Upper lobe of right lung (tissue), 1 donor: ENCODE measurements around the gene THSD4. TPM values are rescaled to one million over a fixed set of nuclear protein-coding genes. Genes with fewer than 3 reads are reported as not detected.

Experiments
- ATAC-seq: fragments of 200-7000 bp; cut with Tn5 transposase; one replicate; pipeline ENCODE4 v1.9.1; 2020; ENCODE audit warnings: mild to moderate bottlenecking, moderate library complexity
- DNase-seq: peaks from one replicate; pipeline ENCODE4 v3.0.0-alpha.2; 2020
- H3K27ac ChIP-seq: fragments of 200-600 bp; one replicate; pipeline ENCODE4 v1.8.0; 2022
- H3K27me3 ChIP-seq: fragments of 200-600 bp; one replicate; pipeline ENCODE4 v1.8.0; 2022; ENCODE audit warnings: mild to moderate bottlenecking
- H3K36me3 ChIP-seq: fragments of 200-600 bp; one replicate; pipeline ENCODE4 v1.8.0; 2022
- H3K4me1 ChIP-seq: fragments of 200-600 bp; one replicate; pipeline ENCODE4 v1.8.0; 2022
- H3K4me3 ChIP-seq: fragments of 200-600 bp; one replicate; pipeline ENCODE4 v1.8.0; 2022; ENCODE audit warnings: mild to moderate bottlenecking
- H3K9me3 ChIP-seq: fragments of 200-600 bp; one replicate; pipeline ENCODE4 v1.8.0; 2022
- intact Hi-C: fragments of 100-400 bp; cut with DNase I; formaldehyde crosslinking; loops from one replicate; pipeline ENCODE4 v1.11.0; 2022
- total RNA-seq: library from RNA; stranded (reverse); fragmentation: NEBNext Ultra II Directional; extraction: Animal tissue kit (Norgen Biotek cat#: 25700); gene quantifications from one replicate; pipeline ENCODE4 v1.2.1, GENCODE V29; 2021
- TF ChIP-seq, protein P1 (sequence below): fragments of 200-600 bp; IDR thresholded peaks from one replicate; pipeline ENCODE4 v1.8.0; 2022; ENCODE audit warnings: antibody characterized with exemption
- donor health status: DM: no; HTN: yes; CAD: no; lungs with severe emphysema.

THSD4 gene
- total RNA-seq, 1 donor from 2014 or later, result 25.6 TPM

DNA sequence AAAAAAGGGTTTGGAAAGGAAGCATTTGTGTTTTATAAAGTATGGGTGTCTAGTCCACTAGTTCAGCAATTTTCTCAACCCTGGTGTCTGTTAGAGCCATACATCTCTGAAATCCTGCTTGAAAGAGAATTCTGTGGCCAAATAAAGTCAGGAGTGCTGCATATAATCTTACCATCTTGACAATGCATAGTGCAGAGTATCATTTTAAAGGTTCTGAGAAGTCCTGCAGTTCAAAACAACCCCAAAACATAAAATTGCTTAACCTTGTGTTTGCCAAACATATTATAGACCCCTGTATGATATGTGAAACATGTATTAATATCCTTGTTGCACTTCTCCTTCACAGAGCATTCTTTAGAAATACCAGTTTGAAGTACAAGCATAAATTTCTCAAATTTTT lies 191.3 kb downstream of the THSD4 start:
- no peak for ATAC-seq
- Histone ChIP-seq H3K27me3 (no peaks in the 10 kb centered on the region), H3K4me1 (no peaks in the 10 kb centered on the region), H3K36me3 (no peaks in the 10 kb centered on the region), H3K4me3 (no peak overlapping the region), H3K9me3 (no peaks in the 10 kb centered on the region), H3K27ac (no peak overlapping the region)
- TF ChIP-seq, protein P1, sequence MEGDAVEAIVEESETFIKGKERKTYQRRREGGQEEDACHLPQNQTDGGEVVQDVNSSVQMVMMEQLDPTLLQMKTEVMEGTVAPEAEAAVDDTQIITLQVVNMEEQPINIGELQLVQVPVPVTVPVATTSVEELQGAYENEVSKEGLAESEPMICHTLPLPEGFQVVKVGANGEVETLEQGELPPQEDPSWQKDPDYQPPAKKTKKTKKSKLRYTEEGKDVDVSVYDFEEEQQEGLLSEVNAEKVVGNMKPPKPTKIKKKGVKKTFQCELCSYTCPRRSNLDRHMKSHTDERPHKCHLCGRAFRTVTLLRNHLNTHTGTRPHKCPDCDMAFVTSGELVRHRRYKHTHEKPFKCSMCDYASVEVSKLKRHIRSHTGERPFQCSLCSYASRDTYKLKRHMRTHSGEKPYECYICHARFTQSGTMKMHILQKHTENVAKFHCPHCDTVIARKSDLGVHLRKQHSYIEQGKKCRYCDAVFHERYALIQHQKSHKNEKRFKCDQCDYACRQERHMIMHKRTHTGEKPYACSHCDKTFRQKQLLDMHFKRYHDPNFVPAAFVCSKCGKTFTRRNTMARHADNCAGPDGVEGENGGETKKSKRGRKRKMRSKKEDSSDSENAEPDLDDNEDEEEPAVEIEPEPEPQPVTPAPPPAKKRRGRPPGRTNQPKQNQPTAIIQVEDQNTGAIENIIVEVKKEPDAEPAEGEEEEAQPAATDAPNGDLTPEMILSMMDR, result no peak
- intact Hi-C loops, result no loop called here
- no peak for DNase-seq

DNA sequence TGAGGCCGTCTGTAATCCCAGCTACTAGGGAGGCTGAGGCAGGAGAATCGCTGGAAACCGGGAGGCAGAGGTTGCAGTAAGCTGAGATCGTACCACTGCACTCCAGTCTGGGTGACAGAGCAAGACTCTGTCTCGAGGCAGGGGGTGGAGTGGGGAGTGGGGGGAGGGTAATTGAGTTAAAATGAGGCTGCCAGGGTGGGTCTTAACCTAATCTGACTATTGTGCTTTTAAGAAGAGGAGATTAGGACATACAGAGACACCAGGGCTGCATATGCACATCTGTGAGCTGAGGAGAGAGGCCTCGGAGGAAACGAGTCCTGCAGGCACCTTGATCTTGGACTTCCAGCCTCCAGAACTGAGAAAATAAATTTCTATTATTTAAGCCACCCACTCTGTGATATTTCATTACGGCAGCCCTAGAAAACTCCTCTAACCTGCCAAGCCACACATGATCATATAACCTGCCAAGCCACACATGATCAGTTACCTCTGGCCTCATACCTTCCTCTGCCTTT lies 197.0 kb downstream of the THSD4 start:
- no peaks in the 10 kb centered on the region for H3K4me1 ChIP-seq
- no peak overlapping the region for H3K27ac ChIP-seq
- TF ChIP-seq, protein P1, result no peak
- H3K36me3 ChIP-seq, result no peaks in the 10 kb centered on the region
- no peaks in the 10 kb centered on the region for H3K9me3 ChIP-seq
- intact Hi-C loops, result no loop called here
- ATAC-seq (no peak), DNase-seq (no peak)
- H3K27me3 ChIP-seq, result no peaks in the 10 kb centered on the region
- H3K4me3 ChIP-seq, result no peak overlapping the region

DNA sequence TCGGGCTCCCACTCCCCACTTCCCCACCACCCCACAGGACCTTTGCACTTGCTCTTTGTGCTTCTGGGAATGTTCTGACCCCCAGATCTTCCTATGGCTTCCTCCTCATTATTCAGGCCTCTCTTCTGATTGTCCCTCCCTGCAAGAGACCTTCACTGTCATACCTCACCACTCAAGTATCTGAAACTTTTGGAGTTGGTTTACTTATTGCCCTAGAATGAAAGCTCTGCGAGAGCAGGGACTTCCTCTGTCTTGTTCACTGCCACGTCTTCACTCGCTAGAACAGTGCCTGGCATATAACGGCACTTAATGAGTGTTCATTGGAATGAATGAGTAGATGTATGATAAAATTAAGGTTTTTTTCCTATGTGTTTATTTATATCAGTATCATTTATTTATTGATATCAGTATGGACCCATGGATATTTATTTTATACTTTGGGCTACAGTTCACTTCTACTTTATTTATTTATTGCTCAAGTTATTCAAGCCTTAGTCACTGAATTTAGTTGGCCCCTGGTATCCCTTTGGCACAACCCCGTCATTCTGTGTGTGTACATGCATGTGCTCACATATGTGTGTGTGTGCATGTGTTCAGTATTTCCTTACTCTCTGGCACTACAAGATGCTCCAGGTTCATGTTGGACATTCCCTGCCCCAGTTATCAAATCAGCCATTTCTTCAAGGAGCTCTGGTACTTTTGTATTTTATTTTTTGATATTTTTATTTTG lies 197.6 kb downstream of the THSD4 start:
- ATAC-seq (no peak), DNase-seq (no peak)
- intact Hi-C loops, result no loop called here
- H3K27me3 ChIP-seq, result no peaks in the 10 kb centered on the region
- no peak overlapping the region for H3K4me3 ChIP-seq
- no peaks in the 10 kb centered on the region for H3K36me3 ChIP-seq
- H3K27ac ChIP-seq, result no peak overlapping the region
- no peaks in the 10 kb centered on the region for H3K9me3 ChIP-seq
- no peaks in the 10 kb centered on the region for H3K4me1 ChIP-seq
- TF ChIP-seq, protein P1, result no peak

DNA sequence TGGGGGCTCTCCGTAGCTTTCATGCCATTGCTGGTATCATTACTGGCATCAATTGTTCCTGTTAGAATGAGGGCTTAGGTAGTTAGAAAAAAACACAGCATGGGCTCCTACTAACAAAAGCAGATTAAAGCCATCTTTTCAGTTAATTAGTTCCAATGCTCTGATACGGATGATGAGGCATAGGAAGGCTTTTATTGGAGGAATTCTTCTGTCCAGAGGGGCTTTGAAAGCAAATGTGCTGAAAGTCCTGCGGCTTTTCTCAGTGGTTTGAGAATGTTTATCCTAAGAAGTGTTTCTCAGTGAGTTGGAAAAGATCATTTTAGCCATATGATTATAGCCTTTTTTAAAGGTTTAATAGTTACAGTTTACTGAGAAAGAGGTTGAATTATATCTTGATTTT lies 198.5 kb downstream of the THSD4 start:
- DNase-seq (no peak), ATAC-seq (no peak)
- H3K4me3 ChIP-seq, result no peak overlapping the region
- no peaks in the 10 kb centered on the region for H3K9me3 ChIP-seq
- no peaks in the 10 kb centered on the region for H3K36me3 ChIP-seq
- no peaks in the 10 kb centered on the region for H3K4me1 ChIP-seq
- no peak overlapping the region for H3K27ac ChIP-seq
- TF ChIP-seq, protein P1, result no peak
- intact Hi-C loops, result no loop called here
- H3K27me3 ChIP-seq, result no peaks in the 10 kb centered on the region

DNA sequence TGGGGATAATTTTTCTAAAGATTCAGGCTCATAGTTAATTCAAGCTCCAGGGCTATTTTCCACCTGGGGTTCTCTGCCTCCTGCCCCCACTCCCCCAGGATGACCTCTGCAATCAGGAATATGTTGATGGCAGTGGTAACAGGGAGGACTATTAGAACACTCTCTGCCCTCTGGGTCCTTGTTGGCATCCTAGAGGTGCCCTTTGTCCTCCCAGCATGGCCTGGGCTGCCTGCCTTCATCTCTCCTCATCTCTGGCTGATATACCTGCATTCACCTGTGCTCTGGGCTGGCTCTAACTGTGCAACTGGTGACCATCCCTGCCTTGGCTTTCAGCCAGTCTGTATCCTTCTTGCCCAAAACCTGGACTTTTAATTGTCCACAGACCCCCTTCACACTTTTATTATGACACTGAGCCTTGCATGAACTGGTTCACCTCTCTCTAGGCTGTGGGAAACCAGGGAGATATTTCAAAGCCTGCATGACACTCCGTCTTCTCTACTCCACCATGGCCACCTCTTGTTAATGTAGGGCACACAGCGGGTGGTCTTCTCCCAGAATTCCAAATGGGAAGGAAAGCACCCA lies 199.8 kb downstream of the THSD4 start:
- ATAC-seq (no peak), DNase-seq (no peak)
- Histone ChIP-seq H3K4me3 (no peak overlapping the region), H3K27ac (no peak overlapping the region), H3K27me3 (no peaks in the 10 kb centered on the region), H3K9me3 (no peaks in the 10 kb centered on the region), H3K36me3 (no peaks in the 10 kb centered on the region), H3K4me1 (no peaks in the 10 kb centered on the region)
- TF ChIP-seq, protein P1, result no peak
- intact Hi-C loops, result no loop called here
